ENCODE data around the gene SCAP. TPM values are rescaled to one million over a fixed set of nuclear protein-coding genes. Genes with fewer than 3 reads are reported as not detected.
A peak's percentile ranks its signal among the peaks of the same experiment; 100 is the strongest.

The SCAP gene
- total RNA-seq, 2 experiments from 2014 or later = 53.6 to 56.5 TPM

DNA sequence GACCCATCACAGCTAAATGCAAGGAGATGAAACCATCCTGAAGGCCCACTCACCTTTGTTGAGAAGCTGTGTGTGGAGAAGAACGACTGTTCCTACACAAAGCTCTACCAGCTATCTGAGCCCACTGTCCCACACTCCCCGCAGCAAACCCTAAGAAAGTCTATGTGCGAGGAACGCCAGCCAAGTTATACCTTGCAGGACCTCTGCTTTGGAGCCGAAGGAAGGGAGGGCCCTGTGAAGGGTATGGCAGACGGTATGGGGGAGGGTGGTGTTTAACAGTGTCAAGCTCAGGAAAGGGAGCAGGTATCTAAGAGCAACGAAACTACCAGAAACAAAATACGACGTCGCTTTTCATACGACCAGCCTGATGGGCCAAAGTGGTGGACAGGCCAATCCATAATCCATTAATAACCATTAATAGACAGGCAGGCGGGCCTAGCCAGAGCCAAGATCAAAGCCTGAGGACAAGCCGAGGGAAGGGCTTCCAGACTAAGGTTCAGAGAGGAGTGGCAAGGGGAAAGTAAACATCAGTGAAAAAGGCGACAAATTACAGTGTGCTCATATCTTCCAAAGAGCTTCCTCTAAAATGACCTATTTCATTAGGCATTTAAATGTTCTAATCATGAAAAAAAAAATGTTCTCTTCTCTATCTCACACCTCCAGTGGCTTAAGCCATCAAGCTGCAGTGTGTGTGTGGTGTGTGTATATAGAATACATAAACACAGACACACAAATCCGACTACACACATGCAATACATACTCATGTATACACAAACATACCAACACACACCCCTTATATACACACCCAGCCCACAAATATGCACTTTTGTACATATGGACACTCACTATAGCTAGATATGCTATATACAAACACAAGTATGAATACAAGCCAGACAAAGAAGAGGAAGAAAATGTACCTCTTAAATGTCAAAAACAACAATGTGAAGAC lies 51.0 kb downstream of the SCAP start:
- DNase-seq = no peak
- Mint-ChIP-seq H3K36me3 (ENCODE audit: low read depth) (peaks cover 9% of the 10 kb centered on the region), H3K4me3 (no peak overlapping the region), H3K27me3 (no peaks in the 10 kb centered on the region), H3K4me1 (peaks cover 13% of the 10 kb centered on the region), H3K27ac (no peak overlapping the region), H3K9me3 (no peaks in the 10 kb centered on the region)
- ChIA-PET CTCF (interaction anchor here (0.6 to 1.2 kb wide), 2 partner anchors 9 to 689 kb away, joined by 3 read pairs; no protein-coding TSS in a partner anchor), POLR2A (no interaction called here)

GRCh38 chr3:47423548-47424145 lies 52.1 kb downstream of the SCAP start:
- no peaks in the 10 kb centered on the region for H3K27me3 Mint-ChIP-seq
- CTCF ChIA-PET = interaction anchor here (1.1 kb wide), 1 partner anchor 366 kb away, joined by 3 read pairs; no protein-coding TSS in a partner anchor
- no peak for DNase-seq
- no peak overlapping the region for H3K27ac Mint-ChIP-seq
- H3K9me3 Mint-ChIP-seq = no peaks in the 10 kb centered on the region
- no peak overlapping the region for H3K4me3 Mint-ChIP-seq
- H3K4me1 Mint-ChIP-seq = peaks cover 14% of the 10 kb centered on the region
- POLR2A ChIA-PET = no interaction called here
- peaks cover 14% of the 10 kb centered on the region for H3K36me3 Mint-ChIP-seq (ENCODE audit: low read depth)

DNA sequence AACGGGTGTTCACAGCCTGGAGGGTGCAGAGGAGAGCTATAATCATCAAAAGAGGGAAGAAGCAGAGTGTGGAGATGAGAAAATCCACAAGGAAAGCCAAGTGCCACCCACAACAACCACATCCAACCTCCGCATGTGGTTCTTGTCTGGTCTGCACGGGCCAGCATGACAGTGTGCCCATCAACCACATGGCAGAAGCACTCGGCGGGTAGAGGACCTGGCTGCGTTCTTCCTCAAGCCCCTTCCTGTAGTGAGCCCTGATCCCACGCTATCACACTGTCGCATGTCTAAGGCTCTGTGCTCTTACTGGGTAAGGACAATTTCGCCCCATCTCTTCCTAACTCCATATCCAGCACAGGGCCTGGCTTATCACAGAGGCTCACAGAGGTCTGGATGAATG lies 53.0 kb downstream of the SCAP start:
- H3K4me3 Mint-ChIP-seq = no peak overlapping the region
- H3K9me3 Mint-ChIP-seq = no peaks in the 10 kb centered on the region
- H3K27me3 Mint-ChIP-seq = no peaks in the 10 kb centered on the region
- CTCF ChIA-PET = interaction anchor here (1.1 to 3.1 kb wide), 4 partner anchors 44 to 367 kb away, joined by 3 to 61 read pairs (median 8); partner anchors contain the start of gene SCAP
- peaks cover 14% of the 10 kb centered on the region for H3K36me3 Mint-ChIP-seq (ENCODE audit: low read depth)
- H3K4me1 Mint-ChIP-seq = peaks cover 14% of the 10 kb centered on the region
- POLR2A ChIA-PET = no interaction called here
- H3K27ac Mint-ChIP-seq = peak overlapping the region; percentile 62
- no peak for DNase-seq

- ChIA-PET POLR2A (interaction anchor here (0.6 to 1.9 kb wide), 7 partner anchors 9 to 474 kb away, joined by 3 to 18 read pairs (median 3); partner anchors contain the start of genes ELP6, PTPN23 and SCAP), CTCF (interaction anchor here (0.9 to 3.1 kb wide), 25 partner anchors 9 to 933 kb away, joined by 3 to 61 read pairs (median 7); partner anchors contain the start of genes ELP6 and SCAP)
- no peak for DNase-seq
- H3K36me3 Mint-ChIP-seq (ENCODE audit: low read depth) = peaks cover 14% of the 10 kb centered on the region
- H3K9me3 Mint-ChIP-seq = no peaks in the 10 kb centered on the region
- peak overlapping the region; percentile 97 for H3K27ac Mint-ChIP-seq
- H3K27me3 Mint-ChIP-seq = no peaks in the 10 kb centered on the region
- H3K4me3 Mint-ChIP-seq = no peak overlapping the region
- H3K4me1 Mint-ChIP-seq = peaks cover 14% of the 10 kb centered on the region
These were observed 53.7 kb downstream of the SCAP start for GRCh38 chr3:47421741-47422649.

DNA sequence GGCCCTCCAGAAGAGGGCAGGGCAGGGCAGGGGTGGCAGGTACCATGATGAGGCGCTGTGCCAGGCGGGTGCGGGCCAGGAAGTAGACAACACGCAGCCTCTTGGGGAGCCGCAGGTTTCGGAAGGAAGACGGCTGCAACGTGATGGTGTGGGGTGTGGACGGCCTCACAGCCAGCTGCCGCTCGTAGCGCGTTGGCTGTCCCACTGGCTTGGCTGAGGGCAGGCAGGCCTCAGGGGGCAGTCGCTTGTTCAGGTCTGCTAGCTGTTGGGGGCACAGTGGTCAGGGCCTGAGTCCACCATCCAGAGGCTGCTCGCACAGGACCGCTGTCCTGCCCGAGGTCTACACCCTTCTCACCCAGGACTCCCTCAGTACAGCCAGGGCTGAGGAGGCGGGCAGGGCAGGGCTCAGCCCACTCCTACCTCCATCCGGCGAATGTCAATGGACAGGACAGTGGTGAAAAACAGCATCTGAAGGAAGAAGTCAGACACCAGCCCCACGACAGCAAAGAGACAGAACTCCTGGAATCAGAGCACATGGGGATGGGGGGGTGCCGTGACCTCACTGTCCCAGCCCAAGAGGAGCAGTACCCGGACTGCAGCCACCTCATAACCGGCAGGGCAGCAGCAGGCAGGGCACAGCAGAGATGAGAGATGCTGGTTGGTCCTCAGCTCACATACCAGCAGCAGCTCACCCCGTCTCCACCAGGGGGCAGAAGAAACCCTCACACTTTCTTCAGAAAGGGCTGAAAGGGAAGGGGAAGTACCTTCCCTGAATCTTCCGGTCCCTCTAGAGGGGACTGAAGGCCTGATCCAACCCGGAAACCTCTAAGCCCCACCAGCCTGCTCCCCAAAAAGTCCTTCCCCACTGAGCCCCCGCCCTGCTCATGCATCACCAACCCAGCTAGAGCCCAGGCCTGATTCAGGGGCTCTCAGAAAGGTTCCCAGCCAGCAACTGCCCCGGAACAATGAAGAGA lies 54.9 kb downstream of the SCAP start:
- ChIA-PET POLR2A (interaction anchor here (0.6 to 1.9 kb wide), 8 partner anchors 8 to 473 kb away, joined by 3 to 18 read pairs (median 3); partner anchors contain the start of genes PTPN23 and SCAP), CTCF (interaction anchor here (0.6 to 3.1 kb wide), 32 partner anchors 10 to 932 kb away, joined by 3 to 61 read pairs (median 6); partner anchors contain the start of genes ELP6, PTPN23 and SCAP)
- H3K27ac Mint-ChIP-seq = peak overlapping the region; percentile 97
- H3K9me3 Mint-ChIP-seq = no peaks in the 10 kb centered on the region
- H3K4me1 Mint-ChIP-seq = peaks cover 14% of the 10 kb centered on the region
- peak; percentile 92 for DNase-seq
- no peak overlapping the region for H3K4me3 Mint-ChIP-seq
- peaks cover 18% of the 10 kb centered on the region for H3K36me3 Mint-ChIP-seq (ENCODE audit: low read depth)
- no peaks in the 10 kb centered on the region for H3K27me3 Mint-ChIP-seq

- no peak overlapping the region for H3K27ac Mint-ChIP-seq
- DNase-seq = no peak
- peaks cover 18% of the 10 kb centered on the region for H3K36me3 Mint-ChIP-seq (ENCODE audit: low read depth)
- no peak overlapping the region for H3K4me3 Mint-ChIP-seq
- ChIA-PET POLR2A (interaction anchor here (1.4 kb wide), 1 partner anchor 369 kb away, joined by 3 read pairs; no protein-coding TSS in a partner anchor), CTCF (interaction anchor here (1.0 to 3.1 kb wide), 3 partner anchors 47 to 96 kb away, joined by 3 to 61 read pairs (median 9); partner anchors contain the start of gene SCAP)
- H3K4me1 Mint-ChIP-seq = peaks cover 14% of the 10 kb centered on the region
- H3K9me3 Mint-ChIP-seq = no peaks in the 10 kb centered on the region
- H3K27me3 Mint-ChIP-seq = no peaks in the 10 kb centered on the region
These were observed 55.7 kb downstream of the SCAP start for GRCh38 chr3:47420044-47420430.

DNA sequence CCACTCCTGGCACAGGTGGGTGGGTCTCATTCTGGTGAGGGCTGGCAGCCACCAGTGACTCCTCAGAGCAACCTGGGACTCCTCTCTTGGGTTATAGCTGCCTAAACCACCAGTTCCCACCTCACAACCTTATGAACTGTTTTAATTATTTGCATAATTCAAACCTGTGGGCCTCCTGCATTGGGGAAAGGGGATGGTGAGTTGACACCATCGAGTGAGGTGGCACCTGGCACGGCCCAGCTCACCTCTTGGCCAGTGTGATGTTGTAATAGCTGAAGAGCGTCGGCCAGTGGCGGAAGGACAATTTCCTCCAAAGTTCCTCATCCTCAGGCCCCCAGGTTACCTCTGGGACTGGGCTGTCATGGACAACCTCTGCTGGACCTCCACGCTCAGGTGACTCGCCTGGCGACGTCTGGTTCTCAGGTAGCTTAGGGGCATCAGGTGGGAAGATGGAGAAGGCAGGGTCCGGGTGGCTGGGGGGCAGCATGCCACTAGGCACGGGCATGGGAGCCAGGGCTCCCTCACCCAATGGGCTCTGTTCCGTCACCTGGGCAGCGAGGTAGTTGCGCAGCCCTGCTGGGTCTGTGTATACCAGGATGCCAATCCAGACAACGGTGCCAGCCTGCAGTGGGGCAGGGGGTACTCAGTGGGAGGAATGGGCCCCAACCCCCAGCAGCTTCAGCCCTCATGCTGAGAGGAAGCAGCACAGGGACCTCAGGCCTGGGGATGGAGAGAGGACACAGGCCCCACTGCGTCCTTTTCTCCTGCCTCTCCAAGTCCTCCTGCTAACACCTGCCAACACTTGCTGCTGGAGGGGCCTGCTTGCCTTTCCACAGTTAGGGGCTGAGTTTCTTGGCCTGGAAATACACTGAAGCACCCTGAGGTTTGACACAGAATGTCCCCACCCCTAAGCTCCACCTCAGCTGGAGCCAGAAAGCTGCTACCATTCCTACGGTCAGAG lies 56.4 kb downstream of the SCAP start:
- peak overlapping the region; percentile 52 for H3K27ac Mint-ChIP-seq
- CTCF ChIA-PET = interaction anchor here (0.5 to 1.0 kb wide), 2 partner anchors 95 to 366 kb away, joined by 3 to 4 read pairs; no protein-coding TSS in a partner anchor
- peaks cover 15% of the 10 kb centered on the region for H3K36me3 Mint-ChIP-seq (ENCODE audit: low read depth)
- POLR2A ChIA-PET = interaction anchor here (0.8 to 1.1 kb wide), 2 partner anchors 12 to 39 kb away, joined by 3 read pairs; partner anchors contain the start of gene PTPN23
- no peak overlapping the region for H3K4me3 Mint-ChIP-seq
- H3K4me1 Mint-ChIP-seq = peaks cover 14% of the 10 kb centered on the region
- DNase-seq = no peak
- H3K9me3 Mint-ChIP-seq = no peaks in the 10 kb centered on the region
- H3K27me3 Mint-ChIP-seq = no peaks in the 10 kb centered on the region

DNA sequence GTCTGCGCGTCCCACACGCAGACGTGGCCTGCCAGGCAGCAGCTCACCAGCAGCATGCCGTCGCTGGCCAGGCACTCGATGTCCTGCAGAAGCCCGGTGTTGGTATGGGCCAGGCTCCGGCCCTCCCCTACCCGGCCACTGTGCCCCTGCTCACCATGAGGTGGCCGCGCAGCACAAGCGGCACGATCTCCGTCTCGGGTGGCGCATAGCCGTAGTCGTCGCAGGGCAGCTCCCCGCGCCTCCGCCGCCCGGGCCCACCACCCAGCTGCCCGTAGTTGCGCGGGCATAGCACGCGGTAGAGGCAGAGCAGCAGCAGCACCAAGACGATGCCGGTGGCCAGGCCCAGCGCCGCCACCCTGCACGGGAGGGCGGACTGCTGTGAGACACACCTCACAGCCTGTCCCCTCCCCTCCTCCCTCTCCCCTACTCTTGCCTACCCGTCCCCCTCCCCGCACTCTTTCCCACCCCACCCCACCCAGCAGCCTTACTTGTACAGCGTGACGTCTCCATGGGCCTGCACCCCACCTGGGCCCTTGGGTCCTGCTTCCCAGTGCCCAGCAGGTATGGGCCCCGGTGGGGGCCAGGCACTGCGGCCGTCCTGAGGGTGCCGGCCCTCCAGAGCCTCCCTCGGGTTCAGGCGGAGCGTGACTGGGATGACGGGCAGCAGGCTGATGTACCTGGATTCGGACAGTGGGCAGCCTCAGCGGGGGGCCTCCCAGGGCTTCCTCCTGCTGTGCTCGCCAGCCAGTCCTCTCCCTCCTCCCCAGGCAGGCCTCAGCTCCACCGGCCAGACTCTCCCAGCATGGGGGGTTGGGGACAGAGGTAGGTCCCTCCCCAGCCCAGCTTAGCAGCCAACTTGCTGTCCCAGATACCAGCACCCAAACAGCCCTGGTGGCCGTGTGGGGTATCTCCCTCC lies 57.3 kb downstream of the SCAP start:
- ChIA-PET POLR2A (interaction anchor here (0.8 to 1.1 kb wide), 2 partner anchors 12 to 38 kb away, joined by 3 read pairs; partner anchors contain the start of gene PTPN23), CTCF (no interaction called here)
- no peaks in the 10 kb centered on the region for H3K27me3 Mint-ChIP-seq
- no peak for DNase-seq
- no peaks in the 10 kb centered on the region for H3K9me3 Mint-ChIP-seq
- no peak overlapping the region for H3K27ac Mint-ChIP-seq
- no peak overlapping the region for H3K4me3 Mint-ChIP-seq
- peaks cover 19% of the 10 kb centered on the region for H3K36me3 Mint-ChIP-seq (ENCODE audit: low read depth)
- peaks cover 14% of the 10 kb centered on the region for H3K4me1 Mint-ChIP-seq

DNA sequence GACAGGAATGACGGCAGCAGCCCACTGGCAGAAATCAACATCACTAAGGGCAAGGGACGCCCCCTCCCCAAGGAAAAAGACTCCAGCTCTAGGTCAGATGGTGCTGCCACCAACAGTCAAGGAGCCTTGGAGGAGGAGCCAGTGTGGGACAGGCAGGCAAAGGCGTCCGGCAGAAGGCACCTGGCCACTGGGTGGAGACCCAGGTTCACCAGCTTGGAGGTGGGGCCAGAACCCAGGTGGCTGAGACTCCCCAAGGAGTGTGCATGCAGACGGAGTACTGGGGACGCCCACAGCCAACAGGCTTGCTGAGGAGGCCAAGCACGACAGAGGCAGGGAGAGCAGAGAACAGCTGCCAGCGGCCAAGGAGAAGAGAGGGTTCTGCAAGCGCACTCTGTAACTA lies 59.7 kb downstream of the SCAP start:
- no peaks in the 10 kb centered on the region for H3K9me3 Mint-ChIP-seq
- CTCF ChIA-PET = interaction anchor here (1.3 kb wide), 1 partner anchor 21 kb away, joined by 3 read pairs; no protein-coding TSS in a partner anchor
- peaks cover 5% of the 10 kb centered on the region for H3K4me1 Mint-ChIP-seq
- H3K4me3 Mint-ChIP-seq = no peak overlapping the region
- no peak for DNase-seq
- POLR2A ChIA-PET = interaction anchor here (1.1 kb wide), 1 partner anchor 11 kb away, joined by 4 read pairs; no protein-coding TSS in a partner anchor
- H3K27ac Mint-ChIP-seq = no peak overlapping the region
- H3K36me3 Mint-ChIP-seq (ENCODE audit: low read depth) = peaks cover 30% of the 10 kb centered on the region
- H3K27me3 Mint-ChIP-seq = no peaks in the 10 kb centered on the region

All from activated CD4-positive, alpha-beta memory T cell treated with anti-CD3 and anti-CD28 coated beads, Interleukin-2, amount 10 ng/mL, durations not matched to agents 7 days and 5 days (primary cell).